Measurements from ENCODE around the gene FAM170A.

The FAM170A gene, protein sequence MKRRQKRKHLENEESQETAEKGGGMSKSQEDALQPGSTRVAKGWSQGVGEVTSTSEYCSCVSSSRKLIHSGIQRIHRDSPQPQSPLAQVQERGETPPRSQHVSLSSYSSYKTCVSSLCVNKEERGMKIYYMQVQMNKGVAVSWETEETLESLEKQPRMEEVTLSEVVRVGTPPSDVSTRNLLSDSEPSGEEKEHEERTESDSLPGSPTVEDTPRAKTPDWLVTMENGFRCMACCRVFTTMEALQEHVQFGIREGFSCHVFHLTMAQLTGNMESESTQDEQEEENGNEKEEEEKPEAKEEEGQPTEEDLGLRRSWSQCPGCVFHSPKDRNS

GRCh38 chr5:119629339-119629738 is at the start of gene FAM170A:
TSS of gene FAM170A (plus strand) at chr5:119629558. CDS start at chr5:119629769, 211 bp downstream.
- no peak for DNase-seq

- DNase-seq, result no peak
Observed at GRCh38 chr5:119582987-119583386, 46.4 kb upstream of the FAM170A start.

DNA sequence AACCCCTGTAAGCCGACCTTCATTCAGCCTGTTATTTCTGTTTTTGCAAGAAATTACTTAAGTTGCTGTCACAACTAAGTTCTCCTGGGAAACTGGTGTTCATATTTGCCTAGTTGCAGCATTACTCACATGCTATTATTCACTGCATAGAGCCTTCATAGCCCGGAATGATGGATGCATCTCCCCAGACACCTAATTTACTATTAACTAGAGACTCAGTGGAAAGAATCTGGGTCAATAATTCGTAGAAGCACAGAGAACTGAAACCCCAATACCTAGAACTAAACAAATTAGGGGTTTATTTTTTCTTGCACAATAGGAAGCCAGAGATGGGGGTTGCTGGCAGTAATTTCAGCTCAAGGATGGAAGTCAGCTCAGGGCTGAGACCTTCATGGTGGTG is 45.7 kb upstream of the FAM170A start:
- DNase-seq, result no peak

- DNase-seq, result no peak
Observed at GRCh38 chr5:119596046-119596445, 33.3 kb upstream of the FAM170A start.

DNA sequence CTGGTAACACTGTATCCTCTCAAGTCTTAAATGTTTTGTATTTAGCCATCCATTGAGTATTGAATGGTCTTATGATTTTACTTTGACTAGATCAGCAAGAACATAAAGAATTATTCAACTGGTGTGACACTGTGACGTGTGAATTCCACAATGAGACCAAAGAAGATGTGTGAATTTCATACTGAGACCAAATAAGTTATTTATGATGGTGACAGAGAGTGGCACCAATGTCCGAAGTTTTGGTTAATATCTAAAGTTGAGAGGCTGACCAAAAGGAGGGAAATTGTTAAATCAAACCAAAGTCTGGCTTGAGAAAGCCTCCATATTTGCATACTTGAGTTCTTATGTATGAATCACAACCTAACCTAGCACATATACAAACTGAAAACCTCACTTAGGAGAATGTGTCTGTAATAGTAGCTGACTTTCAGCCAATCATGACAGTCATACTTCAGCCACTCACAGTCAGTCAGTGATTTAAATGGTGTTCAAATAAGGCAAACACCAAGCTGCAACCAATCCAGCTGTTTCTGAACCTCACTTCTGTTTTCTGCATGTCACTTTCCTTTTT is 31.5 kb upstream of the FAM170A start:
- no peak for DNase-seq

- no peak for DNase-seq
Observed at GRCh38 chr5:119613937-119614336, 15.4 kb upstream of the FAM170A start.

- no peak for DNase-seq
Observed at GRCh38 chr5:119614838-119615237, 14.5 kb upstream of the FAM170A start.

- no peak for DNase-seq
Observed at GRCh38 chr5:119626086-119626485, 3.3 kb upstream of the FAM170A start.

DNA sequence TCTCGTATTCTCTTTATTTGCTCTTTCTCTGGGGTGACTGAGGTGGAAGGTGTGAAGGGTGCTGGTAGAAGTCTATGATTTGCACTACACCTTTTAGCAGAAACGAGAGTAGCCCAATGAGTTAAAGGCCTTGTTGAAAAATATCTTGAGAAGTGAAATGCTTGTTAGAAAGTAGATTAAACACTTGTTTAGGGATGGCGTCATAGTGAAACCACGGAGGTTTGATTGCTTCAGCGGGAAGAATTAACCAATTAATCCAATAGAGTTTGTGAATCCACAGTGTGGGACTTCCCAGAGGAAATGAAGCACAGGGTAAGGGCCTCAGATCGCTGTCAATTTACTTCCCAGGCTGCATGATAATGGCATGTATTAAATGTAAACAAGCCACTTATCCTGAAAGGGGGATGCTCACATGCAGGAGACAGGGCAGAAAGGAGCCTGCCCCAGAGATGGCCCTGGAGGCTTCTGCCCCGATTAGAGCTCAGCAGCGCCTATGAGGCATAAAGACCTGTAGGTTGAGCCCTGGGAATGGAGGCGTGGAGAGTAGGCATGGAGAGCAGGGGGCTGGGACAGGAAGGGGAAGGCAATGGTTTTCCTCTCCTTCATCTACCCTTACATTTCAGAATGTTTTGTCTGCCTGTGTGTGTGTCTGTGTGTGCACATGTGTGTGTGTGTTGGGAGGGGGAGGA is 1.5 kb downstream of the FAM170A start:
- no peak for DNase-seq

DNA sequence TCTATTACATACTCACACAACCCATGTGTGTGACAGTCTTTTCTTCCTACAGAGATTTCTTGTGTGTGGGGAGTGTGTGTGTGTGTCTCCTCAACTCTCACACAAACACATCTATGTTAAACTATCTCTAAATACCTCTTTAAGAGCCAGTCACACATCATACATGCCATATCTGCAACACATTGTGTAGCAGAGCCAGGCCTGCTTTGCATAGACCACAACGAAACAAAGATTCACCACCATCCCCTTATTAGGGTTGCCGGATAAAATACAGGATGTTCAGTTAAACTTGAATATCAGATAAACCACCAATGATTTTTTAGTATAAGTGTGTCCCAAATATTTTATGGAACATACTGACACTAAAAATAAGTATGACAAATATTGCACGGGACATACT is 2.3 kb downstream of the FAM170A start:
- DNase-seq, result no peak

GRCh38 chr5:119651486-119651885 is 22.1 kb downstream of the FAM170A start:
- DNase-seq, result no peak

- DNase-seq, result no peak
Observed at GRCh38 chr5:119655061-119655460, 25.7 kb downstream of the FAM170A start.

DNA sequence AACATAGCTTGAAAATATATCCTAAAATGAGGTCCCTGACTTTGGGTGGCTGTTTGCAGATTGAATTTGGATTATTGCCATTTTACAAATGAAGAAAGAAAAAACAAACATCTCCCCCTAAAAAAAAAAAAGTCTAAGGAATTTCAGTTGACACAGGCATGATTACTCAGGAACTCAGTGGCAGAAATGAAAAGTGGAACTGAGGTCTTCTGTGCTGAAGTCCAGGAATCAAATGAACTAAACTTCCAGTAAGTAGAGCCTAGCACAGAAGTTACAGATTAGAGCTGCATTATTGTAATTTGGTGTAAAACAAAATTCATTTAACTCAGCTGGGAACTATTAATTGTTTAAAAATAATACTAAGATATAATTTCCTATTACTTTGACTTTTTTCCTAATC is 26.7 kb downstream of the FAM170A start:
- DNase-seq, result no peak

DNA sequence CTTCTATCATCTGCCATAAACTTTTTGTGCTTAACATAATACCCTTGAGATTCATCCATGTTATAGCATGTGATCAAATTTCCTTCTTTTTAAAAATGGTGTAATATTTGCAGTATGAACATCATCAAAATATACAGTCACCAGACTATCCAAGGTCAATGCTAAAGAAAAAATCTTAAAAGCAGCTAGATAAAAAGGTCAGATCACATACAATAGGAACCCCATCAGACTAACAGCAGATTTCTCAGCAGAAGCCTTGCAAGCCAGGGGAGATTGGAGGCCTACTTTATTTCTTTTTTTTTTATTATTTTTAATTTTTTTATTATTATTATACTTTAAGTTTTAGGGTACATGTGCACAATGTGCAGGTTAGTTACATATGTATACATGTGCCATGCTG is 37.2 kb downstream of the FAM170A start:
- no peak for DNase-seq

DNA sequence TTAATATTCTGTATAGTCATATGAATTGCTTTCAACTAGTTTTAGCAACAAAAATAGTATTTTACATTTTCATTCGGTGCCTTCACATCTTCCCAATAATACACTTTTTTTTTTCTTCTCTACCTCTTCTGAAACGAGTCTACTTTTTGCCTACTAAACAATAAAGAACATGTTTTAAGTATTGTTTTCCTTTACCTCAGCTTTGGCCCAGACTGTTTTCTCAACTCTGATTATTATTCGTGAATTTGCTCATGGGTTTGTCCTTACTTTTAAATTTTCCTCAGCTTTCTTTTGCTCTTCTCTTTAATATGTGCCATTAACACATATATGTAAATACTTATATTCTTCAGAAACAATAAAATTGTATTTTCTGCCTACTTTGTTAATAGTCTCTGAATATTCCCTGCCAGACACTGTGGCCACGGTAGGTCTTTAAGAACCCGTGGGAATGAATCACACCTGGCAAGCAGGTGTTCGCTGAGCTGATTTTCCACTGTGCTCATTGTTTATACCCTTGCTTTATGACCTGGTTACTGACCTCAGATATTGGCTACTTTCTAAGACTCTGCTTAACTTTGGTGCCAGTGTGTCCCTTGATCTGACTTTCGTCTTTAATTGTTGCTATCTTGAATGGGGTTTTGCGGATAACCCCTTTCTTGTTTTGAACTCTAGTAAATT is 49.1 kb downstream of the FAM170A start:
- no peak for DNase-seq

- DNase-seq, result no peak
Observed at GRCh38 chr5:119680080-119680479, 50.7 kb downstream of the FAM170A start.

DNA sequence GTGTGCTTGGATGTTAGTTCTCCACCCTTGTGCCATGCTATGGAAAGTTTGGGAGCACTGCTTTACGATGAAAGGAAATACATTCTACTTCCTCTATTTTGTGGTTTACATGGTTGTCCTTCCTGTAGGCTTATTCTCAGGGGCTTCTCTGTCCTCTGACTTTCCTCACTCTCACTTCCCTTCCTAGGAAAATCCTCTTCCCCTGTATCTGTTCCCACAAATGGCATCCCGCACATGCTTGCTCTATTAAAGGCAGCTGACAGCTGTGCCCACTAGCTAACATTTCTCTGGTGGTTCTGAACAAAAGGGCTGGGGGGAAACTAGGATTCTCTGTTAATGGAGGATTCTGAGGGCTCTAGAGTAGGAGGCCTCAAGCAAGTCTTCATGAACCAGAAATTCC is 52.4 kb downstream of the FAM170A start:
- DNase-seq, result no peak

DNA sequence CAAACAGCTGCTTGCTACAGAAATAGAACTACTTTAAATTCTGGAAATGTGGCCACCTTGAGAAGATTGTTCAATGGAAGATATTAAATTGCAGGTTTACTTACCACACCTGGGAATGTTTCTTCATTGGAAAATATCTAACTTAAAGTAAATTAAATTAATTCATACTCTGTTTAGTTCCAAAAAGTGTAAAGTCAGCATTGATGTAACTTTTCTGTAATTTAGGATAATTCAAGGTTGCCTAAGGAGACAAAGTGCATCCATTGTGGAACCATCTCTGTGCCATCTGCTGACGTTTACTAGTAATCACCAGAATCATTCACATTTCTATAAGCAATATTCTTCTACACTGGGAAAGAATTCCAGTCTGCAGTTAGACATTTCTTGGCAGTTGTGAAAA is 53.0 kb downstream of the FAM170A start:
- no peak for DNase-seq

Measured in RPMI8226 (cell line).